ENCODE measurements around the gene ARF1. TPM values are rescaled to one million over a fixed set of nuclear protein-coding genes. Genes with fewer than 3 reads are reported as not detected.

ARF1 gene
- total RNA-seq, 1 donor from 2014 or later: 259 TPM

GRCh38 chr1:228063251-228064191, 19.0 kb upstream of the ARF1 start:
- TF ChIP-seq, protein P1, sequence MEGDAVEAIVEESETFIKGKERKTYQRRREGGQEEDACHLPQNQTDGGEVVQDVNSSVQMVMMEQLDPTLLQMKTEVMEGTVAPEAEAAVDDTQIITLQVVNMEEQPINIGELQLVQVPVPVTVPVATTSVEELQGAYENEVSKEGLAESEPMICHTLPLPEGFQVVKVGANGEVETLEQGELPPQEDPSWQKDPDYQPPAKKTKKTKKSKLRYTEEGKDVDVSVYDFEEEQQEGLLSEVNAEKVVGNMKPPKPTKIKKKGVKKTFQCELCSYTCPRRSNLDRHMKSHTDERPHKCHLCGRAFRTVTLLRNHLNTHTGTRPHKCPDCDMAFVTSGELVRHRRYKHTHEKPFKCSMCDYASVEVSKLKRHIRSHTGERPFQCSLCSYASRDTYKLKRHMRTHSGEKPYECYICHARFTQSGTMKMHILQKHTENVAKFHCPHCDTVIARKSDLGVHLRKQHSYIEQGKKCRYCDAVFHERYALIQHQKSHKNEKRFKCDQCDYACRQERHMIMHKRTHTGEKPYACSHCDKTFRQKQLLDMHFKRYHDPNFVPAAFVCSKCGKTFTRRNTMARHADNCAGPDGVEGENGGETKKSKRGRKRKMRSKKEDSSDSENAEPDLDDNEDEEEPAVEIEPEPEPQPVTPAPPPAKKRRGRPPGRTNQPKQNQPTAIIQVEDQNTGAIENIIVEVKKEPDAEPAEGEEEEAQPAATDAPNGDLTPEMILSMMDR (IDR thresholded peaks at IDR 0.05; ENCODE audit: unreplicated experiment): no peak
- Mint-ChIP-seq H3K4me1 (ENCODE audit: low read depth) (peaks cover 2% of the 10 kb centered on the region), H3K9me3 (ENCODE audit: low read depth) (no peaks in the 10 kb centered on the region), H3K27me3 (peaks cover 36% of the 10 kb centered on the region), H3K36me3 (ENCODE audit: insufficient read depth) (no peaks in the 10 kb centered on the region), H3K27ac (no peak overlapping the region), H3K4me3 (ENCODE audit: low read depth) (no peak overlapping the region)
- no peak for DNase-seq (ENCODE audit: low spot score, unreplicated experiment)

DNA sequence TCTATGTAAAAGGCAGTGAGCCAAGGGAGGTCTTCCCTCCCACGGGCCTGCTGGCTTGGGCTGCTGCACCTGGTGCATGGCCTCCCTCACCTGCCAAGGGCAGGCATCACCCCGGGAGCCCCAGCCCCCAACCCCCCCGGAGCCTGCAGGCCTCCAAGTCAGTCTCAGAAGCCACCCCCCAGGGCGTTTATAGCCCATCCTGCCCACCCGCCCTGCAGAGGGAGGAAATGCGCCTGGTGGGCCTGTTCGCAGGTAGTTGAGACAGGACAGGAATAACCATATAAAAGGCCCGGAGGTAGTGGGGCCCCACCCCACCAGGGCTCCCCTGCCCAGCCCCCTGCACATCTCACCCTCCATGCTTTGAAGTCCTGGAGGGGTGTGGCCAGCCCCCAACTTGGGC, 18.2 kb upstream of the ARF1 start:
- no peak overlapping the region for H3K27ac Mint-ChIP-seq
- no peaks in the 10 kb centered on the region for H3K9me3 Mint-ChIP-seq (ENCODE audit: low read depth)
- no peaks in the 10 kb centered on the region for H3K36me3 Mint-ChIP-seq (ENCODE audit: insufficient read depth)
- no peak overlapping the region for H3K4me3 Mint-ChIP-seq (ENCODE audit: low read depth)
- DNase-seq (ENCODE audit: low spot score, unreplicated experiment): no peak
- peaks cover 2% of the 10 kb centered on the region for H3K4me1 Mint-ChIP-seq (ENCODE audit: low read depth)
- peaks cover 30% of the 10 kb centered on the region for H3K27me3 Mint-ChIP-seq
- TF ChIP-seq, protein P1 (IDR thresholded peaks at IDR 0.05; ENCODE audit: unreplicated experiment): no peak

GRCh38 chr1:228064741-228065542, 17.6 kb upstream of the ARF1 start:
- Mint-ChIP-seq H3K36me3 (ENCODE audit: insufficient read depth) (no peaks in the 10 kb centered on the region), H3K4me3 (ENCODE audit: low read depth) (no peak overlapping the region), H3K9me3 (ENCODE audit: low read depth) (no peaks in the 10 kb centered on the region), H3K4me1 (ENCODE audit: low read depth) (peaks cover 2% of the 10 kb centered on the region), H3K27ac (no peak overlapping the region), H3K27me3 (peaks cover 28% of the 10 kb centered on the region)
- DNase-seq (ENCODE audit: low spot score, unreplicated experiment): no peak
- TF ChIP-seq, protein P1 (IDR thresholded peaks at IDR 0.05; ENCODE audit: unreplicated experiment): no peak

DNA sequence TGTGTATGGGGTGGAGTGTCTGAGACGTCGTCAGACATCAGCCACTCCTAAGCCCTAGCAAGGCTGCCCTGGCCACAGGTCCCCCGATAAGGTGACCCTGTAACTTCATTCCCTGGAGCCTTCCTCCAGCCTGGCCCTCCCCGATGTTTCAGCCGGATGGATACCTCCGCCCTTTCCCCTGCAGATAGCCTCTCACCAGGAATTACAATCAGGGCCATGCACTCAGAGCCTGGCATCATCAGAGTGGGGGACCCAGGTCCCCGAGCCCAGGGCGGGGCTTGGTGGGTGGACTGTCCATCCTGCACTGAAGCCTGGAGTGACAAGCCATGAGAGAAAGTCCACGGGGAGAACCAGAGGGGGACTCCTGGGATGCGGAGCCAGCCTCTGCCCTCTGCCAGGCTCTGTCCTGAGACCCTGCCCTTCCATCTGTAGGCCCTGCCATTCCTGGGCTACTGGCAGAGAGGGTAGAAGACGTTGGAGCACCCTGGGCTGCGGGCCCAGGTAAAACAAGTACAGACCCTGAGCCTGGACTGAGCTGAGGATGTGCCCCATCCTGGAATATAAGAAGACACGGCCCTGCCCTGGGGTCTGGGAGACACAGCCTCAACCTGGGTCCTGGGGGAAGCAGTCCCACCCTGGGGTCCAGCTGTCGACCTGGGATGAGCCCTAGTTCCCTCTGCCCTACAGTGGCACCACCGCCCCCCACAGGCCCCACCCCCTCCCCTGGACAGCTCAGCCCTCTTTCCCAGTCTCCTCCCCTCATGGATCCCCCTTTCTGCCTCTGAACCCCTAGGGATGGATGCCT, 16.8 kb upstream of the ARF1 start:
- TF ChIP-seq, protein P1 (IDR thresholded peaks at IDR 0.05; ENCODE audit: unreplicated experiment): no peak
- Mint-ChIP-seq H3K4me1 (ENCODE audit: low read depth) (peaks cover 2% of the 10 kb centered on the region), H3K27me3 (peaks cover 26% of the 10 kb centered on the region), H3K36me3 (ENCODE audit: insufficient read depth) (no peaks in the 10 kb centered on the region), H3K9me3 (ENCODE audit: low read depth) (no peaks in the 10 kb centered on the region), H3K4me3 (ENCODE audit: low read depth) (no peak overlapping the region), H3K27ac (no peak overlapping the region)
- no peak for DNase-seq (ENCODE audit: low spot score, unreplicated experiment)

DNA sequence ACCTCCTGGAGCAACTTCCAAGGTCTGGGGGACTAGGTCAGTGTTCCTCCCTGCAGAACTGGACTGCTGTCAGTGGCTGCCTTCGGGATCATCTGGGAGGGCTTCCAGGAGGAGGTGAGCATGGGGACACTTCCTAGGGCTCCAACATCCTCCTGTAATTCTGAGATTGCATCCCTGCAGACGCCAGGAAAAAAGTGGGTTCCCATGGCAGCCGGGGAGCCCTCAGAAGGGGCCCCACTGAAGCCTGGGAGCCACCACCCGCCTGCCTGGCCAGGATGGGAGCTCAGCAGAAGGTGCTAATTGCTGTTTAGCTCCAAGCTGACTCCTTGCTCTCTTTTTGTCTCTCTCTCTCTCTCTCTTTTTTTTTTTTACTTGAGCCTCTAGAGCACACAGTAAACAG, 16.1 kb upstream of the ARF1 start:
- TF ChIP-seq, protein P1 (IDR thresholded peaks at IDR 0.05; ENCODE audit: unreplicated experiment): no peak
- Mint-ChIP-seq H3K9me3 (ENCODE audit: low read depth) (no peaks in the 10 kb centered on the region), H3K4me1 (ENCODE audit: low read depth) (no peaks in the 10 kb centered on the region), H3K27me3 (peaks cover 25% of the 10 kb centered on the region), H3K36me3 (ENCODE audit: insufficient read depth) (no peaks in the 10 kb centered on the region), H3K4me3 (ENCODE audit: low read depth) (no peak overlapping the region), H3K27ac (no peak overlapping the region)
- no peak for DNase-seq (ENCODE audit: low spot score, unreplicated experiment)

Data from progenitor cell of endocrine pancreas (in vitro differentiated cells).